WTC11 (cell line): ENCODE measurements around the gene ACOXL. TPM values are rescaled to one million over a fixed set of nuclear protein-coding genes. Genes with fewer than 3 reads are reported as not detected.

Experiments used
- ATAC-seq: fragments of 200-7000 bp; cut with Tn5 transposase; 2 replicates; pipeline ENCODE4 v1.10.0; 2021; ENCODE audit warnings: mild to moderate bottlenecking, moderate library complexity
- CTCF ChIA-PET: fragments of 300-600 bp; sonication (Branson Sonifier 250); formaldehyde crosslinking; loops from one replicate; lab custom pipeline; 2021; ENCODE audit warnings: antibody characterized with exemption; lab: Charles Lee
- POLR2A ChIA-PET: fragments of 350-600 bp; sonication (Branson Sonifier 250); formaldehyde crosslinking; loops from one replicate; lab custom pipeline; 2021; ENCODE audit warnings: antibody characterized with exemption; lab: Charles Lee
- DNase-seq: peaks from one replicate; pipeline ENCODE4 v3.0.0; 2021; ENCODE audit warnings: low spot score
- H3K27ac Mint-ChIP-seq: 2 replicates; pipeline ENCODE4 v1.8.0; 2021; ENCODE audit warnings: mixed read lengths
- H3K27me3 Mint-ChIP-seq: 2 replicates; pipeline ENCODE4 v1.8.0; 2021; ENCODE audit warnings: low read depth, mild to moderate bottlenecking, moderate library complexity, mixed read lengths
- H3K36me3 Mint-ChIP-seq: 2 replicates; pipeline ENCODE4 v1.8.0; 2021; ENCODE audit warnings: mixed read lengths
- H3K4me1 Mint-ChIP-seq: 2 replicates; pipeline ENCODE4 v1.8.0; 2022; ENCODE audit warnings: mixed read lengths
- H3K4me3 Mint-ChIP-seq: 2 replicates; pipeline ENCODE4 v1.8.0; 2021; ENCODE audit warnings: mild to moderate bottlenecking, moderate library complexity, mixed read lengths
- H3K9me3 Mint-ChIP-seq: 2 replicates; pipeline ENCODE4 v1.8.0; 2021; ENCODE audit warnings: mixed read lengths
- ARID4B ChIP-seq: sonication (generic); formaldehyde crosslinking; IDR thresholded peaks from 2 replicates; pipeline ENCODE4 v1.8.0; 2023; ENCODE audit warnings: missing genetic modification reagents, mild to moderate bottlenecking, borderline replicate concordance
- CDX4 ChIP-seq: fragments of 250-450 bp; sonication (Bioruptor Pico); IDR thresholded peaks from 2 replicates; pipeline ENCODE4 v1.9.0; 2021; ENCODE audit warnings: moderate library complexity, mild to moderate bottlenecking, inconsistent platforms, borderline replicate concordance
- CREM ChIP-seq: sonication (generic); formaldehyde crosslinking; IDR thresholded peaks from 2 replicates; pipeline ENCODE4 v1.8.1; 2022; ENCODE audit warnings: mild to moderate bottlenecking, missing genetic modification reagents, moderate library complexity
- FOXK1 ChIP-seq: sonication (generic); formaldehyde crosslinking; IDR thresholded peaks from 2 replicates; pipeline ENCODE4 v1.8.0; 2022; ENCODE audit warnings: mild to moderate bottlenecking, moderate library complexity, missing genetic modification reagents
- GABPB1 ChIP-seq: sonication (generic); formaldehyde crosslinking; IDR thresholded peaks from 2 replicates; pipeline ENCODE4 v1.8.1; 2023; ENCODE audit warnings: mild to moderate bottlenecking, missing genetic modification reagents
- JUN ChIP-seq: sonication (generic); formaldehyde crosslinking; IDR thresholded peaks from 2 replicates; pipeline ENCODE4 v1.8.0; 2023; ENCODE audit warnings: mild to moderate bottlenecking, missing genetic modification reagents
- KAT7 ChIP-seq: sonication (generic); formaldehyde crosslinking; IDR thresholded peaks from 2 replicates; pipeline ENCODE4 v1.8.1; 2023; ENCODE audit warnings: missing genetic modification reagents, mild to moderate bottlenecking, borderline replicate concordance
- MAX ChIP-seq: sonication (generic); formaldehyde crosslinking; IDR thresholded peaks from 2 replicates; pipeline ENCODE4 v1.8.0; 2022; ENCODE audit warnings: mild to moderate bottlenecking, missing genetic modification reagents
- NFYB ChIP-seq: sonication (generic); formaldehyde crosslinking; conservative IDR thresholded peaks from 2 replicates; pipeline ENCODE4 v1.8.0; 2022; ENCODE audit warnings: low read depth, missing genetic modification reagents
- PREB ChIP-seq: sonication (generic); formaldehyde crosslinking; IDR thresholded peaks from 2 replicates; pipeline ENCODE4 v1.8.1; 2022; ENCODE audit warnings: mild to moderate bottlenecking, missing genetic modification reagents, moderate library complexity, borderline replicate concordance
- PRRX2 ChIP-seq: fragments of 250-450 bp; sonication (Bioruptor Pico); IDR thresholded peaks from 2 replicates; pipeline ENCODE4 v1.8.0; 2021; ENCODE audit warnings: mild to moderate bottlenecking
- SMAD4 ChIP-seq: sonication (generic); formaldehyde crosslinking; IDR thresholded peaks from 2 replicates; pipeline ENCODE4 v1.8.0; 2022; ENCODE audit warnings: mild to moderate bottlenecking, missing genetic modification reagents
- SP1 ChIP-seq: sonication (generic); formaldehyde crosslinking; conservative IDR thresholded peaks from 2 replicates; pipeline ENCODE4 v1.8.1; 2022; ENCODE audit warnings: missing genetic modification reagents
- TP53 ChIP-seq: sonication (generic); formaldehyde crosslinking; IDR thresholded peaks from 2 replicates; pipeline ENCODE4 v1.8.1; 2023; ENCODE audit warnings: mild to moderate bottlenecking, missing genetic modification reagents
- ZNF219 ChIP-seq: sonication (generic); formaldehyde crosslinking; IDR thresholded peaks from 2 replicates; pipeline ENCODE4 v1.8.0; 2023; ENCODE audit warnings: missing genetic modification reagents, mild to moderate bottlenecking, borderline replicate concordance
- ZNF232 ChIP-seq: sonication (generic); formaldehyde crosslinking; IDR thresholded peaks from 2 replicates; pipeline ENCODE4 v1.8.0; 2022; ENCODE audit warnings: mild to moderate bottlenecking, missing genetic modification reagents
- ZNF317 ChIP-seq: sonication (generic); formaldehyde crosslinking; IDR thresholded peaks from 2 replicates; pipeline ENCODE4 v1.8.1; 2023; ENCODE audit warnings: low read depth, mild to moderate bottlenecking, moderate library complexity, missing genetic modification reagents, borderline replicate concordance
- ZSCAN18 ChIP-seq: fragments of 250-450 bp; sonication (Bioruptor Pico); IDR thresholded peaks from 2 replicates; pipeline ENCODE4 v2.1.2; 2022; ENCODE audit warnings: mild to moderate bottlenecking, moderate library complexity
- total RNA-seq: library from RNA; stranded (reverse); gene quantifications from 3 replicates; pipeline ENCODE4 v1.2.3, GENCODE V29; 2021

Gene ACOXL
- total RNA-seq, 1 experiment from 2014 or later: 14.9 TPM

GRCh38 chr2:111121028-111121827 is 388.9 kb downstream of the ACOXL start:
- ATAC-seq (no peak), DNase-seq (peak; percentile 48)
- peaks cover 39% of the 10 kb centered on the region for H3K4me1 Mint-ChIP-seq
- TF ChIP-seq PRRX2 (CRISPR knock-in tag) (no peak), SMAD4 (CRISPR knock-in tag) (no peak), PREB (CRISPR knock-in tag) (no peak)
- ChIA-PET CTCF (interaction anchor here (0.7 to 2.1 kb wide), 4 partner anchors 12 to 65 kb away, joined by 3 to 7 read pairs (median 5); no protein-coding TSS in a partner anchor), POLR2A (interaction anchor here (1.0 to 1.7 kb wide), 4 partner anchors 12 to 376 kb away, joined by 3 to 5 read pairs (median 4); no protein-coding TSS in a partner anchor)
- no peaks in the 10 kb centered on the region for H3K9me3 Mint-ChIP-seq
- H3K27me3 Mint-ChIP-seq: peaks cover 54% of the 10 kb centered on the region
- H3K36me3 Mint-ChIP-seq: peaks cover 23% of the 10 kb centered on the region
- peak overlapping the region; percentile 84 for H3K4me3 Mint-ChIP-seq
- peak overlapping the region; percentile 87 for H3K27ac Mint-ChIP-seq

- H3K4me1 Mint-ChIP-seq: peaks cover 34% of the 10 kb centered on the region
- H3K9me3 Mint-ChIP-seq: no peaks in the 10 kb centered on the region
- peaks cover 31% of the 10 kb centered on the region for H3K36me3 Mint-ChIP-seq
- ChIA-PET CTCF (interaction anchor here (1.3 to 2.1 kb wide), 2 partner anchors 11 to 64 kb away, joined by 6 to 7 read pairs; no protein-coding TSS in a partner anchor), POLR2A (interaction anchor here (1.0 kb wide), 1 partner anchor 377 kb away, joined by 3 read pairs; no protein-coding TSS in a partner anchor)
- TF ChIP-seq SP1 (CRISPR knock-in tag) (0 out of 2 replicates have a peak, but pooled peaks have one; percentile 42), CREM (CRISPR knock-in tag) (no peak), MAX (CRISPR knock-in tag) (peak; percentile 43; the same call in 1 of the 2 replicates), NFYB (CRISPR knock-in tag) (peak; percentile 86), TP53 (peak; percentile 21; the same call in 1 of the 2 replicates), KAT7 (0 out of 2 replicates have a peak, but pooled peaks have one; percentile 37), GABPB1 (0 out of 2 replicates have a peak, but pooled peaks have one; percentile 40), ARID4B (CRISPR knock-in tag) (peak; percentile 47; the same call in 1 of the 2 replicates), FOXK1 (peak; percentile 78; the same call in 1 of the 2 replicates), ZNF317 (0 out of 2 replicates have a peak, but pooled peaks have one; percentile 21), ZNF219 (CRISPR knock-in tag) (0 out of 2 replicates have a peak, but pooled peaks have one; percentile 29), ZSCAN18 (CRISPR knock-in tag) (no peak), JUN (CRISPR knock-in tag) (0 out of 2 replicates have a peak, but pooled peaks have one; percentile 29), ZNF232 (no peak), CDX4 (no peak)
- ATAC-seq (peak; percentile 57), DNase-seq (peak; percentile 88)
- peak overlapping the region; percentile 58; the same call in 1 of the 2 replicates for H3K27ac Mint-ChIP-seq
- peaks cover 46% of the 10 kb centered on the region for H3K27me3 Mint-ChIP-seq
- H3K4me3 Mint-ChIP-seq: peak overlapping the region; percentile 84
These were observed 389.7 kb downstream of the ACOXL start for GRCh38 chr2:111121828-111122630.
